Keratinocyte (primary cell): ENCODE data around the gene ZNF333. TPM values are rescaled to one million over a fixed set of nuclear protein-coding genes. Genes with fewer than 3 reads are reported as not detected.

Experiments
- DNase-seq: peaks from one replicate; pipeline ENCODE4 v3.0.0-alpha.2; 2011; ENCODE audit warnings: low read depth, missing footprints, low spot score
- FAIRE-seq: peaks from 2 replicates; lab custom pipeline; 2011; peaks lifted over from hg19 to GRCh38; lab: Jason Lieb, UNC
- H2AFZ ChIP-seq: 2 replicates; pipeline ENCODE4 v1.6.0; 2012; ENCODE audit warnings: low read length, control low read depth, inconsistent platforms; ENCODE audit not compliant: control insufficient read depth
- H3K27ac ChIP-seq: 2 replicates; pipeline ENCODE4 v1.5.1; 2011; ENCODE audit warnings: low read length; ENCODE audit not compliant: control insufficient read depth, insufficient read depth
- H3K27me3 ChIP-seq: 3 replicates; pipeline ENCODE4 v1.6.0; 2011; ENCODE audit warnings: low read length; ENCODE audit not compliant: control insufficient read depth, insufficient read depth; ENCODE audit errors: extremely low read depth
- H3K36me3 ChIP-seq, 2 experiments: 2 replicates in 1 of 2; 3 replicates in 1 of 2; pipeline ENCODE4 v1.5.1; 2011; ENCODE audit warnings: low read length in 2 of 2, mild to moderate bottlenecking in 1 of 2; ENCODE audit not compliant: control insufficient read depth in 2 of 2, insufficient read depth in 2 of 2; ENCODE audit errors: extremely low read depth in 1 of 2
- H3K4me1 ChIP-seq: 3 replicates; pipeline ENCODE4 v1.5.1; 2011; ENCODE audit warnings: low read length; ENCODE audit not compliant: control insufficient read depth, insufficient read depth; ENCODE audit errors: extremely low read depth
- H3K4me2 ChIP-seq: 3 replicates; pipeline ENCODE4 v1.6.0; 2011; ENCODE audit warnings: low read depth, low read length; ENCODE audit not compliant: control insufficient read depth, insufficient read depth; ENCODE audit errors: extremely low read depth
- H3K4me3 ChIP-seq, 3 experiments: fragments of 200-600 bp in 1 of 3; sonication (generic) in 1 of 3; 2 replicates in 2 of 3; 3 replicates in 1 of 3; pipeline ENCODE4 v1.5.1; 2011 to 2016; ENCODE audit warnings: low read length in 3 of 3, mild to moderate bottlenecking in 3 of 3, control low read depth in 2 of 3, inconsistent platforms in 1 of 3, low read depth in 1 of 3, mixed read lengths in 1 of 3, mixed run types in 1 of 3, moderate library complexity in 1 of 3; ENCODE audit not compliant: control insufficient read depth in 2 of 3, insufficient read depth in 2 of 3; ENCODE audit errors: extremely low read depth in 1 of 3
- H3K79me2 ChIP-seq: 2 replicates; pipeline ENCODE4 v1.6.0; 2012; ENCODE audit warnings: low read length; ENCODE audit not compliant: control insufficient read depth, insufficient read depth
- H3K9ac ChIP-seq: 3 replicates; pipeline ENCODE4 v1.6.0; 2011; ENCODE audit warnings: low read length; ENCODE audit not compliant: control insufficient read depth, insufficient read depth; ENCODE audit errors: extremely low read depth
- H3K9me1 ChIP-seq: 3 replicates; pipeline ENCODE4 v1.6.0; 2011; ENCODE audit warnings: low read length; ENCODE audit not compliant: control insufficient read depth, insufficient read depth; ENCODE audit errors: extremely low read depth
- H3K9me3 ChIP-seq: 2 replicates; pipeline ENCODE4 v1.5.1; 2012; ENCODE audit warnings: low read depth, low read length; ENCODE audit not compliant: control insufficient read depth
- H4K20me1 ChIP-seq: 3 replicates; pipeline ENCODE4 v1.6.0; 2011; ENCODE audit warnings: low read length; ENCODE audit not compliant: control insufficient read depth, insufficient read depth; ENCODE audit errors: extremely low read depth
- EZH2 ChIP-seq: IDR thresholded peaks from one replicate; pipeline ENCODE4 v1.6.1; 2012; ENCODE audit warnings: inconsistent platforms, mild to moderate bottlenecking, low read length, moderate library complexity
- dilution Hi-C: fragments of 300-500 bp; cut with MboI; formaldehyde crosslinking; loops from one replicate; pipeline ENCODE4 v1.7.0; 2020; ENCODE audit warnings: low sequenced_read_pairs; ENCODE audit not compliant: extremely low pct_ligation_motif_present
- polyA plus RNA-seq, 5 experiments: library from polyadenylated mRNA; depleted of rRNA in 3 of 5; stranded (reverse) in 3 of 5; stranded (forward) in 1 of 5; unstranded in 1 of 5; fragments of >200 nt; gene quantifications; 1 replicate in 1 of 5; 2 replicates in 3 of 5; 3 replicates in 1 of 5; pipeline versions ENCODE4 v1.2.1 to v1.2.3, GENCODE V29; 2011 to 2012; ENCODE audit warnings: missing spikeins in 2 of 5, low read depth in 1 of 5, low replicate concordance in 1 of 5
- TF ChIP-seq, protein P1 (sequence below), 3 experiments: IDR thresholded peaks in 1 of 3; conservative IDR thresholded peaks in 1 of 3; optimal IDR thresholded peaks in 1 of 3; 2 replicates in 2 of 3; 3 replicates in 1 of 3; pipeline versions ENCODE3 to v1.5.1; 2011; ENCODE audit warnings: low read length in 3 of 3, mild to moderate bottlenecking in 3 of 3, moderate library complexity in 2 of 3, control low read depth in 1 of 3, inconsistent platforms in 1 of 3; ENCODE audit not compliant: insufficient read depth in 2 of 3; ENCODE audit errors: extremely low read depth in 1 of 3

Gene ZNF333
- polyA plus RNA-seq, 1 donor (not counting 4 experiments of a cell fraction or from before 2014, with no cell fraction given): 3.6 TPM

DNA sequence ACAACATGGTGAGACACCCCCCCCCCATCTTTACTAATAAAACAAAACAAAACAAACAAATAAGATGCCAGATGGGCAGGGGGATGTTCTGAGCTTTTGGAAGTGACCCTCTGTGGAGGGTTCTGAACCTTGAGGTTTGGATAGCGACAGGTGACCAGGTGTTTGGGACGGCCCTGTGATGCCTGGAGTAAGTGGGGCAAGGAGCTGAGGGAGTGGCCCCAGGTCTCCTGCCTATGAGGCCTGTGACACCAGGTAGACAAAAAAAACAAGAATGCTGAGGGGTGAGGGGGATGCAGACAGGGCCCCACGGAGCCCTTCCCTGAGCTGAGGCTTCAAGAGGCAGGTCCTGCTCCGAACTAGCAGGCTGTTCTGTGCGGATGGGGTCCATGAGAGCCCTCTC is 79.4 kb downstream of the ZNF333 start:
- no peak overlapping the region for H3K4me2 ChIP-seq
- no peaks in the 10 kb centered on the region for H3K27me3 ChIP-seq
- FAIRE-seq (no peak), DNase-seq (no peak)
- H3K9me1 ChIP-seq: no peaks in the 10 kb centered on the region
- no peaks in the 10 kb centered on the region for H3K4me1 ChIP-seq
- H3K79me2 ChIP-seq: no peaks in the 10 kb centered on the region
- no peak overlapping the region for H3K4me3 ChIP-seq
- dilution Hi-C loops: no loop called here
- H3K9ac ChIP-seq: no peak overlapping the region
- H3K9me3 ChIP-seq: no peaks in the 10 kb centered on the region
- no peak overlapping the region for H2AFZ ChIP-seq
- no peaks in the 10 kb centered on the region for H4K20me1 ChIP-seq
- H3K36me3 ChIP-seq: peaks cover 0 to 35% of the 10 kb centered on the region in 2 experiments
- TF ChIP-seq, protein P1, sequence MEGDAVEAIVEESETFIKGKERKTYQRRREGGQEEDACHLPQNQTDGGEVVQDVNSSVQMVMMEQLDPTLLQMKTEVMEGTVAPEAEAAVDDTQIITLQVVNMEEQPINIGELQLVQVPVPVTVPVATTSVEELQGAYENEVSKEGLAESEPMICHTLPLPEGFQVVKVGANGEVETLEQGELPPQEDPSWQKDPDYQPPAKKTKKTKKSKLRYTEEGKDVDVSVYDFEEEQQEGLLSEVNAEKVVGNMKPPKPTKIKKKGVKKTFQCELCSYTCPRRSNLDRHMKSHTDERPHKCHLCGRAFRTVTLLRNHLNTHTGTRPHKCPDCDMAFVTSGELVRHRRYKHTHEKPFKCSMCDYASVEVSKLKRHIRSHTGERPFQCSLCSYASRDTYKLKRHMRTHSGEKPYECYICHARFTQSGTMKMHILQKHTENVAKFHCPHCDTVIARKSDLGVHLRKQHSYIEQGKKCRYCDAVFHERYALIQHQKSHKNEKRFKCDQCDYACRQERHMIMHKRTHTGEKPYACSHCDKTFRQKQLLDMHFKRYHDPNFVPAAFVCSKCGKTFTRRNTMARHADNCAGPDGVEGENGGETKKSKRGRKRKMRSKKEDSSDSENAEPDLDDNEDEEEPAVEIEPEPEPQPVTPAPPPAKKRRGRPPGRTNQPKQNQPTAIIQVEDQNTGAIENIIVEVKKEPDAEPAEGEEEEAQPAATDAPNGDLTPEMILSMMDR (optimal IDR thresholded peaks at IDR 0.05 in 1 of 3, IDR thresholded peaks at IDR 0.05 in 1 of 3, conservative IDR thresholded peaks at IDR 0.05 in 1 of 3; ENCODE audit: extremely low read depth in 1 of 3, insufficient read depth in 2 of 3, low read length in 3 of 3): no peak
- TF ChIP-seq EZH2: no peak
- no peak overlapping the region for H3K27ac ChIP-seq

DNA sequence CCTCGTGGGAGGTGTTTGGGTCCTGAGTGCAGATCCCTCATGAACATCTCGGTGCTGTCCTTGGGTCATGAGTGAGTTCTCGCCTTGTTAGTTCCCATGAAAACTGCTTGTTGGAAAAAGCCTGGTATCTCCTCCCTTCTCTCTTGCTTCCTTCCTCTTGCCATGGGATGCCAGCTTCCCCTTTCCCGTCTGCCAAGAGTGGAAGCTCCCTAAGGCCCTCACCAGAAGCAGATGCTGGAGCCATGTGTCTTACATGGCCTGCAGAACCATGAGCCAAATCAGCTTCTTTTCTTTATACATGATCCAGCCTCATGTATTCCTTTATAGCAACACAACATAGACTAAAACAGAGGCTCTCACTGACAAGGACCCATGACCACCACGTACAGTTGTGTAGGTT is 80.3 kb downstream of the ZNF333 start:
- Histone ChIP-seq H3K4me3 (no peak overlapping the region), H3K79me2 (no peaks in the 10 kb centered on the region), H2AFZ (no peak overlapping the region), H3K4me1 (no peaks in the 10 kb centered on the region), H3K27ac (no peak overlapping the region), H3K9ac (no peak overlapping the region), H4K20me1 (no peaks in the 10 kb centered on the region), H3K27me3 (no peaks in the 10 kb centered on the region), H3K4me2 (no peak overlapping the region), H3K36me3 (peaks cover 0 to 31% of the 10 kb centered on the region in 2 experiments), H3K9me1 (no peaks in the 10 kb centered on the region), H3K9me3 (no peaks in the 10 kb centered on the region)
- DNase-seq: no peak
- TF ChIP-seq EZH2: no peak
- TF ChIP-seq, protein P1 (optimal IDR thresholded peaks at IDR 0.05 in 1 of 3, IDR thresholded peaks at IDR 0.05 in 1 of 3, conservative IDR thresholded peaks at IDR 0.05 in 1 of 3; ENCODE audit: extremely low read depth in 1 of 3, insufficient read depth in 2 of 3, low read length in 3 of 3): no peak
- no peak for FAIRE-seq
- dilution Hi-C loops: no loop called here
